ENCODE results near the gene COL4A1.

COL4A1 gene

GRCh38 chr13:110129539-110130186, 177.3 kb downstream of the COL4A1 start:
- DNase-seq (ENCODE audit: low spot score) = no peak

GRCh38 chr13:110129076-110129475, 177.9 kb downstream of the COL4A1 start:
- no peak for DNase-seq (ENCODE audit: low spot score)

- DNase-seq (ENCODE audit: low spot score) = no peak
These were observed 178.4 kb downstream of the COL4A1 start for GRCh38 chr13:110128546-110128945.

GRCh38 chr13:110127986-110128511, 178.9 kb downstream of the COL4A1 start:
- DNase-seq (ENCODE audit: low spot score) = no peak

- DNase-seq (ENCODE audit: low spot score) = no peak
These were observed 180.5 kb downstream of the COL4A1 start for GRCh38 chr13:110126391-110126961.

GRCh38 chr13:110125613-110126272, 181.2 kb downstream of the COL4A1 start:
- DNase-seq (ENCODE audit: low spot score) = no peak

- DNase-seq (ENCODE audit: low spot score) = no peak
These were observed 181.8 kb downstream of the COL4A1 start for GRCh38 chr13:110125157-110125556.

GRCh38 chr13:110124201-110124940, 182.6 kb downstream of the COL4A1 start:
- no peak for DNase-seq (ENCODE audit: low spot score)

GRCh38 chr13:110123041-110123809, 183.7 kb downstream of the COL4A1 start:
- DNase-seq (ENCODE audit: low spot score) = no peak

- DNase-seq (ENCODE audit: low spot score) = no peak
These were observed 185.4 kb downstream of the COL4A1 start for GRCh38 chr13:110121422-110122083.

GRCh38 chr13:110119935-110120905, 186.7 kb downstream of the COL4A1 start:
- DNase-seq (ENCODE audit: low spot score) = no peak

GRCh38 chr13:110118106-110118505, 188.9 kb downstream of the COL4A1 start:
- DNase-seq (ENCODE audit: low spot score) = no peak

GRCh38 chr13:110116072-110116487, 190.9 kb downstream of the COL4A1 start:
- DNase-seq (ENCODE audit: low spot score) = peak; percentile 52

GRCh38 chr13:110115591-110115990, 191.4 kb downstream of the COL4A1 start:
- no peak for DNase-seq (ENCODE audit: low spot score)

- no peak for DNase-seq (ENCODE audit: low spot score)
These were observed 192.6 kb downstream of the COL4A1 start for GRCh38 chr13:110114316-110114715.

- DNase-seq (ENCODE audit: low spot score) = no peak
These were observed 193.6 kb downstream of the COL4A1 start for GRCh38 chr13:110113284-110113764.

GRCh38 chr13:110112379-110112778, 194.6 kb downstream of the COL4A1 start:
- DNase-seq (ENCODE audit: low spot score) = peak; percentile 8

- DNase-seq (ENCODE audit: low spot score) = no peak
These were observed 196.2 kb downstream of the COL4A1 start for GRCh38 chr13:110110783-110111182.

GRCh38 chr13:110109910-110110309, 197.0 kb downstream of the COL4A1 start:
- DNase-seq (ENCODE audit: low spot score) = no peak
